Stimulated activated CD4-positive, alpha-beta T cell treated with anti-CD3 and anti-CD28 coated beads, Interleukin-1b, Interleukin-23, amount 100 ng/mL, for 24 hours (primary cell): Measurements from ENCODE around the gene ZNF675.
"Not testable (repeated sequence)": the region's sequence is repeated elsewhere in the genome, so short reads cannot be mapped to it uniquely, and the experiment has no call there.

Experiments
- DNase-seq, 4 experiments: peaks; one replicate each; pipeline ENCODE4 v3.0.0-alpha.2; 2020; ENCODE audit warnings: low read depth in 4 of 4, low spot score in 1 of 4

Gene ZNF675

GRCh38 chr19:23686621-23687423 lies at the start of gene ZNF675:
Gene ZNF675 (minus strand): TSS chr19:23687212. CDS start chr19:23687033, 179 bp downstream.
- DNase-seq = peak; percentile 55 to 80 (median 71)

- DNase-seq = not testable (repeated sequence)
These were observed 43.9 kb upstream of the ZNF675 start for GRCh38 chr19:23730729-23731465.

DNA sequence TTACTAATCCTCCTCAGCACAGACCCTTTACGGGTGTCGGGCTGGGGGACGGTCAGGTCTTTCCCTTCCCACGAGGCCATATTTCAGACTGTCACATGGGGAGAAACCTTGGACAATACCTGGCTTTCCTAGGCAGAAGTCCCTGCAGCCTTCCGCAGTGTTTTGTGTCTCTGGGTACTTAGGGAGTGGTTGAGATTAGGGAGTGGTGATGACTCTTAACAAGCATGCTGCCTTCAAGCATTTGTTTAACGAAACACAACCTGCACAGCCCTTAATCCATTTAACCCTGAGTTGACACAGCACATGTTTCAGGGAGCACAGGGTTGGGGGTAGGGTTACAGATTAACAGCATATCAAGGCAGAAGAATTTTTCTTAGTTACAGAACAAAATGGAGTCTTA lies 37.1 kb upstream of the ZNF675 start:
- not testable (repeated sequence) for DNase-seq

DNA sequence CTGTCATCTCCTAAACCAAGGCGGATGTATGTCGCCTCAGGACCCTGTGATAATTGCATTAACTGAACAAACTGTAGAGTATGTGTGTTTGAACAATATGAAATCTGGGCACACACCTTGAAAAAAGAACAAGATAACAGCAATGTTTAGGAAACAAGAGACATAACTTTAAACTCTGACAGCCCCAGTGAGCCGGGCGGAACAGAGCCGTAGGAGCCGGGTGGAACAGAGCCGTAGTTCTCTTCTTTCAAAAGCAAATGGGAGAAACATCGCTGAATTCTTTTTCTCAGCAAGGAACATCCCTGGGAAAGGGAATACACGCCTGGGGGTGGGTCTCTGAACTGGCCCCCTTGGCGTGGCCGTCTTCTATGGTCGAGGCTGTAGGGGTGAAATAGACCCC lies 31.8 kb upstream of the ZNF675 start:
- no peak for DNase-seq

DNA sequence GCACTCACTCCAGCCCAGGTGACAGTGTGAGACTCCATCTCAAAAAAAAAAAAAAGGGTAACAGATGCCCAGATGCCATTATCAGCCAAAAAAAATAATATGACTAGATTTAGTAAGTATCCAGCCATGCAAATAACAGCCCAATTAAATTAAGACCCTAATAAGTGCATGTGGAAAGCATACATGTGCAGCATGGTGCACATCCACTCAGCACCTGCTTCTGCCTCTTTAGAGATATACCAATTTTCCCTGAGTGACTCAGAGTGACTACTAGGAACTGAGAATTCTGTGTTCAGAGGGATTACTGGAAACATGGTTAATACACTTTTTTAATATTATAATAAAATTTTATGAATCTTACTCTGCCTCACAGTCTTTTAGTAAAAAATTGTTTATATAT lies 29.8 kb upstream of the ZNF675 start:
- DNase-seq = no peak

DNA sequence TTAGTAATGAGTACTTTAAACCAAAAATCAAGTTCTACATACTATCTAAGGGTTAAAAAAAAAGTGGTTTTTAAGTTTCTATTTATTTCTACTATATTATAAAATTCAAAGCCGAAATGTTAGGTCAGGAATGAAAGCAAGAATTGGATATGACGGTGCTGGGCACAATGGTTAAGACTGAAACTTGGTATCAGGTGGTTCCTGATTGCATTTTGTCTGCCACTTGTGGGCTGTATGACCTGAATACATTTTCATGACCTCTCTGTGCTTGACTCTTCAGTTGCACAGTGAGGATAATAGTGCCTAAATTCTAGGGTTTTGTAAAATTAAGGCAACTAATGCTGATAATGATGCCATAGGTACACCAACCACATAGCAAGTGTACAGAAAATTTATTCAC lies 22.3 kb upstream of the ZNF675 start:
- DNase-seq = no peak

GRCh38 chr19:23706657-23707056 lies 19.6 kb upstream of the ZNF675 start:
- DNase-seq = no peak

- DNase-seq = no peak
These were observed 12.5 kb upstream of the ZNF675 start for GRCh38 chr19:23699521-23699860.

DNA sequence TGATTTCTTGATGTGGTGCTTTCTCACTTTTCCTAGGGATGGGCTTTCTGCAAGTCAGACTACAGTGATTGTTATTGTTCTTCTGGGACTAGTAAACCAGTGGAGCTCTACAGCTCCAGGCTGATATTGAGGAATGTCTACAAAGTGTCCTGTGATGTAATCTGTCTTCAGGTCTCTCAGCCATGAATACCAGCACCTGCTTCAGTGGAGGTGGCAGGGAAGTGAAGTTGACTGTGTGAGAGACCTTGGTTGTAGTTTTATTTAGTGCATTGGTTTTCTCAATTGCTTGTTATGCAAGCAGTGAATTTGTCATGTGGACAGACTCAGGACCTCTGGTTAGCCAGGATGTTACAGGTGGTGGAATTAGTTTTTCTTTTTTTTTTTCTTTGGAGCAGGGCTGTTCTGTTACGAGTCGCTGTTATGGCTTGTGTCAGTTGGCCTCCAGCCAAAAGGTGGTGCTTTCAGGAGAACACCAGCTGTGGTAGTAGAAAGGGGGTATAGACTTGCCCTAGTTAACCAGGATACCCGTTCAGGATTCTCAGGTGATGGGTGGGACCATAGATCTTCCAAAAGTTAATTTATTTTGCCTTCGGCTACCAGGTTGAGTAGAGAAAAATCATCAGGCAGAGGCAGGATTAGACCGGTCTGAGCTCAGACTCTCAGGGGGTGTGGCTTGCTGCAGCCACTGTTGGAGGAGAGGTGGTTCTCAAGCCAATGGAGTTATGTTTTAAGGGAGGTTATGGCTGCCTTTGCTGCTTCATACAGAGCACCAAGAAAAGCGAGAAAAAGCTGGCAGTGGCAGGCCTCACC lies 11.9 kb upstream of the ZNF675 start:
- no peak for DNase-seq

DNA sequence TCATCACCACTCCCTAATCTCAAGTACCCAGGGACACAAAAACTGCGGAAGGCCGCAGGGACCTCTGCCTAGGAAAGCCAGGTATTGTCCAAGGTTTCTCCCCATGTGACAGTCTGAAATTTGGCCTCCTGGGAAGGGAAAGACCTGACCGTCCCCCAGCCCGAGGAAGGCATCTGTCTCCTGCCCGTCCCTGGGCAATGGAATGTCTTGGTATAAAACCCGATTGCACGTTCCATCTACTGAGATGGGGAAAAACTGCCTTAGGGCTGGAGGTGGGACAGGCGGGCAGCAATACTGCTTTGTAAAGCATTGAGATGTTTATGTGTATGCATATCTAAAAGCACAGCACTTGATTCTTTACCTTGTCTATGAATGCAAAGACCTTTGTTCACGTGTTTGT lies 5.9 kb upstream of the ZNF675 start:
- DNase-seq = not testable (repeated sequence)

GRCh38 chr19:23673132-23673531 lies 13.9 kb downstream of the ZNF675 start:
- DNase-seq = no peak

GRCh38 chr19:23668606-23669005 lies 18.4 kb downstream of the ZNF675 start:
- DNase-seq = not testable (repeated sequence)

DNA sequence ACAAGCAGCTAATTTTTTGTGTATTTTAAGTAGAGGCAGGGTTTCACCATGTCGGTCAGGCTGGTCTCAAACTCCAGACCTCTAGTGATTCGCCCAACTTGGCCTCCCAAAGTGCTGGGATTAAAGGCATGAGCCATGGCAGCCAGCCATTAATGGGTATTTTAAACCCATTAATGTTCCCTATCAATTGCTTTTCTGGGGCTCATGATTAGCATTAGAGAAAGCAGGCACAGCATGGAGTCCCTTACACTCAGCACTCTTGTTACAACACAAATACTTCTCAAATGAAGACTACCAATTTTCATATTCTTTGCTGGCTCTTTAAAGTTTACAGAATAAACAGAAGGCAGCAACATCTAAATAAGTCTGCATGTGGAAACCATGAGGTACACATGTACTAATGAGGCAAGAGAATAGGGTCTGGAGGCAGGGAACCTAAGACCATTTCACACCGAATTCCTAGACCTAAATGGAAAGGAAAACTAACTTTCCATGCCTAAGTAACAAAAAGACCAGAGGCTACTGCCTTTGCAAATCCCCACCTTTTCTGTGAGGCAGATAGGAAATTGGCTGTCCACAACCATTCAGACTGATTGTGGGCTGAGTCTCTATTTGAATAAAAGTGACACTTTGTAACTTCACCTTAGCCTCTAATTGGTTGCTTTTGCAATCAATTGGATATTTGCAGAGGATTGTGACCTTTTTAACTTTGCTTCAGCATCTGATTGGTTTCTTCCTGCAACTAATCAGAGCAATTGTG lies 21.2 kb downstream of the ZNF675 start:
- DNase-seq = no peak

DNA sequence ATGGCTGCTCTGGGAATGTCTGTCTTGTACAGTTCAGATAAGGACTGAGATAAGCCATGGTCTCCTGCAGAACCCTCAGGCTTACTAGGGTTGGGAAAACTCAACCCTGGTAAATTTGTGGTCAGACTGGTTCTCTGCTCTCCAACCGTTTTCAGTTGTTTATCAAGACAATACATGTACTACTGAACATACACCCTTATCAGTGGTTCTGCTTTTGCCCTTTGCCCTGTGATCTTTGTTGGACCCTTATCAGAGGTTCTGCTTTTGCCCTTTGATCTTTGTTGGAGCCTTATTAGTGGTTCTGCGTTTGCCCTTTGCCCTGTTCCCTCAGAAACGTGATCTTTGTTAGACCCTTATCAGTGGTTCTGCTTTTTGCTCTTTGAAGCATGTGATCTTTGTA lies 37.2 kb downstream of the ZNF675 start:
- DNase-seq = not testable (repeated sequence)
